Measurements from ENCODE around the gene CD244. TPM values are rescaled to one million over a fixed set of nuclear protein-coding genes. Genes with fewer than 3 reads are reported as not detected.
"Not testable (repeated sequence)": the region's sequence is repeated elsewhere in the genome, so short reads cannot be mapped to it uniquely, and the experiment has no call there.

The CD244 gene
- total RNA-seq, 1 donor from 2014 or later: not detected

DNA sequence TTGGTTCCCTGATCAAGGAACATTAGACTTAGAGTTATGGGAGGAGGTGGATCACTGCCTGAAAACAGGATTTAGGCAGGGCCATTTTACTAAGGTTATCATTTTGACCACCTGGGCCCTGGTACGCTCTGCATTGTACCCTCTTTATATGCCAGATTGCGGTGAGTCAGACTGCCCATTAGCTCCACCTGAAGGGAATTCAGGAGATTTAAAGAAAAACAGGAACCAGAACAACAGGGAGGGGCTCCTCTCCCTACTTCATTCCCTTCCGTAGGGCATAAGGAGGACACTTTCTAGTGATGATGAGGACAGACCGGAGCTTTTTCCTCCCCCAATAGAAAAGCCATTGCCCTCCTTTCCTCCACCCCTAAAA is 42.9 kb upstream of the CD244 start:
- Mint-ChIP-seq H3K27ac (ENCODE audit: unreplicated experiment) (no peak overlapping the region), H3K4me1 (ENCODE audit: unreplicated experiment) (no peaks in the 10 kb centered on the region), H3K27me3 (ENCODE audit: unreplicated experiment) (no peaks in the 10 kb centered on the region), H3K4me3 (ENCODE audit: unreplicated experiment) (no peak overlapping the region), H3K36me3 (ENCODE audit: unreplicated experiment) (no peaks in the 10 kb centered on the region), H3K9me3 (ENCODE audit: unreplicated experiment) (no peaks in the 10 kb centered on the region)
- TF ChIP-seq, protein P1, sequence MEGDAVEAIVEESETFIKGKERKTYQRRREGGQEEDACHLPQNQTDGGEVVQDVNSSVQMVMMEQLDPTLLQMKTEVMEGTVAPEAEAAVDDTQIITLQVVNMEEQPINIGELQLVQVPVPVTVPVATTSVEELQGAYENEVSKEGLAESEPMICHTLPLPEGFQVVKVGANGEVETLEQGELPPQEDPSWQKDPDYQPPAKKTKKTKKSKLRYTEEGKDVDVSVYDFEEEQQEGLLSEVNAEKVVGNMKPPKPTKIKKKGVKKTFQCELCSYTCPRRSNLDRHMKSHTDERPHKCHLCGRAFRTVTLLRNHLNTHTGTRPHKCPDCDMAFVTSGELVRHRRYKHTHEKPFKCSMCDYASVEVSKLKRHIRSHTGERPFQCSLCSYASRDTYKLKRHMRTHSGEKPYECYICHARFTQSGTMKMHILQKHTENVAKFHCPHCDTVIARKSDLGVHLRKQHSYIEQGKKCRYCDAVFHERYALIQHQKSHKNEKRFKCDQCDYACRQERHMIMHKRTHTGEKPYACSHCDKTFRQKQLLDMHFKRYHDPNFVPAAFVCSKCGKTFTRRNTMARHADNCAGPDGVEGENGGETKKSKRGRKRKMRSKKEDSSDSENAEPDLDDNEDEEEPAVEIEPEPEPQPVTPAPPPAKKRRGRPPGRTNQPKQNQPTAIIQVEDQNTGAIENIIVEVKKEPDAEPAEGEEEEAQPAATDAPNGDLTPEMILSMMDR (IDR thresholded peaks at IDR 0.05): no peak
- DNase-seq (ENCODE audit: extremely low spot score, unreplicated experiment): no peak

DNA sequence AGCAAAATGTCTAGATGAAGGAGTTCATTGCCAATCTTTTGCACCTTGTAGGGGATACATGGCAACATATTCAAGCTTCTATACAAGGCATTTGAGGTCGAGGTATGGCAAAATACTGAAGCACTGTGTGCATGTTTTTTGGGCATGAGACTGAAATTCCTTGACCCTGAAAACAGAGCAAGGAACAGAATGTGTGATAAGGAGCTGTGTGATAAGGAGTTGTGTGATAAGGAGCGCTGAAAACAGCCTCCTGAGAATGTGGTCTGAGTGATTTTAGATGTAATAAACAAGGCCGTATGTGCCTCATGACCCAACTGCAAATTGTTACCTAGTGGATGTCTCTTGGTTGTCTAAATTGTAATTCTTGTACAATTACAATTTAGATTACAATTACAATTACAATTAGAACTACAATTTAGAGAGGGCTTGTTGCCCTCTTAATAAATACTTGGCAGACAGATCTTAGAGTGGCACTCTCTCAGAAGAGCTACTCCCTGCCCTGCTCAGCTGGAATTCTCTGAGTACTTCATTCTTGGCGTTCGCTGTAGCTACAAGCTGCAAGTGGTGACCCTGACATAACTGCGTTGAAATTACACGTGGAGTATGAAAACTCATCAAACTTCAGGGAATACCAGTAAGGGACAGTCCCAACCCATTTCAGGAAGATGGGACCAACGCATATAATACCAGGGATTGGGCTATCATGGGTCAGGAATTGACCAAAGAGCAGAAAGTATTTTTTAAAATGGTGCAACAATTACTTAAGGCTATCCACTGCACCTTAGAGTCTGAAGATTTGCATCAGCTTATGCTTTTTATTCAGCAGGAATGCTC is 42.3 kb upstream of the CD244 start:
- no peak for DNase-seq (ENCODE audit: extremely low spot score, unreplicated experiment)
- no peaks in the 10 kb centered on the region for H3K4me1 Mint-ChIP-seq (ENCODE audit: unreplicated experiment)
- no peaks in the 10 kb centered on the region for H3K9me3 Mint-ChIP-seq (ENCODE audit: unreplicated experiment)
- H3K27ac Mint-ChIP-seq (ENCODE audit: unreplicated experiment): no peak overlapping the region
- no peaks in the 10 kb centered on the region for H3K27me3 Mint-ChIP-seq (ENCODE audit: unreplicated experiment)
- H3K4me3 Mint-ChIP-seq (ENCODE audit: unreplicated experiment): no peak overlapping the region
- no peaks in the 10 kb centered on the region for H3K36me3 Mint-ChIP-seq (ENCODE audit: unreplicated experiment)
- TF ChIP-seq, protein P1 (IDR thresholded peaks at IDR 0.05): no peak

DNA sequence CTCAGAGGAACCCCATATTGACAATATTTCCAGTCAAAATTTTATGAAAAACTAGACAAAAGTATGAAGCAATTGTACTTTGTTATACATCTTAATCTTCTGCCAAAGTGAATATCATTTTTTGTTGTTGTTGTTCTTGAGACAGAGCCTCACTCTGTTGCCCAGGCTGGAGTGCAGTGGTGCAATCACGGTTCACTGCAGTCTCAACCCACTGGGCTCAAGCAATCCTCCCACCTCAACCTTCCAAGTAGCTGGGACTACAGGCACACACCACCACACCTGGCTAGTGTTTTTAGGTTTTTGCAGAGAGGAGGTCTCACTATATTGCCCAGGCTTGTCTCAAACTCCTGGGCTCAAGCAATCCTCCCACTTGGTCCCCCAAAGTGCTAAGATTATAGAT is 39.6 kb upstream of the CD244 start:
- not testable (repeated sequence) for H3K4me3 Mint-ChIP-seq (ENCODE audit: unreplicated experiment); DNase-seq (ENCODE audit: extremely low spot score, unreplicated experiment); H3K27me3 Mint-ChIP-seq (ENCODE audit: unreplicated experiment); H3K9me3 Mint-ChIP-seq (ENCODE audit: unreplicated experiment); H3K27ac Mint-ChIP-seq (ENCODE audit: unreplicated experiment); H3K4me1 Mint-ChIP-seq (ENCODE audit: unreplicated experiment); H3K36me3 Mint-ChIP-seq (ENCODE audit: unreplicated experiment)

DNA sequence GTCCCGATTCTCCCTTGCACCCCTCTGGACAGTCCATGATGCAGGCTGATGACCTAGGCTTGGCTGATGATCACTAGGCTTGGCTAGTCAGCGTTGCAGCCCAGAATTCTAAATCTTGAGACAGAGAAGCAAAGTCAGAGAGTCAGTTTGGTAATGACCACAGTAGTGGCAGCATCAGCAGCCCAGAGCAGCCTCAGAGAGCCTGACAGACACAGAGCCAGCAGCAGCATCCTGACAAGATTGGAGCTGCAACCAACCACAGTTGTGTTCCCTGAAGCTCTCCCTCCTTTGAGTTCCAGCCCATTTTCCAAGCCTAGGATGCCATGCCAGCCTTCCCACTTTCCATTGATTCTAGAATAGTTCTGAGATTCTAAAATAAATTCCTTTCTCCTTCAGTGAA is 39.1 kb upstream of the CD244 start:
- H3K4me3 Mint-ChIP-seq (ENCODE audit: unreplicated experiment): no peak overlapping the region
- DNase-seq (ENCODE audit: extremely low spot score, unreplicated experiment): no peak
- TF ChIP-seq, protein P1 (IDR thresholded peaks at IDR 0.05): no peak
- no peaks in the 10 kb centered on the region for H3K4me1 Mint-ChIP-seq (ENCODE audit: unreplicated experiment)
- H3K27me3 Mint-ChIP-seq (ENCODE audit: unreplicated experiment): no peaks in the 10 kb centered on the region
- H3K9me3 Mint-ChIP-seq (ENCODE audit: unreplicated experiment): no peaks in the 10 kb centered on the region
- H3K27ac Mint-ChIP-seq (ENCODE audit: unreplicated experiment): no peak overlapping the region
- H3K36me3 Mint-ChIP-seq (ENCODE audit: unreplicated experiment): no peaks in the 10 kb centered on the region

DNA sequence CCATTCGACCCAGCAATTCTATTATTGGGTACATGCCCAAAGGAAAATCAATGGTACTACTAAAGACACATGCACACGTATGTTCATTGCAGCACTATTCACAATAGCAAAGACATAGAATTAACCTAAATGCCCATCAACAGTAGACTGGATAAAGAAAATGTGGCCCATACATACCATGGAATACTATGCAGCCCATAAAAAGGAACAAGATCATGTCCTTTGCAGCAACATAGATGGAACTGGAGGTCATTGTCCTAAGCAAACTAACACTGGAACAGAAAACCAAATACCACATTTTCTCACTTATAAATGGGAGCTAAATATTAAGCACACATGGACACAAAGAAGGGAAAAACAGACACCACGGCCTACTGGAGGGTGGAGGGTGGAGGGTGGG is 38.0 kb upstream of the CD244 start:
- not testable (repeated sequence) for DNase-seq (ENCODE audit: extremely low spot score, unreplicated experiment); H3K27me3 Mint-ChIP-seq (ENCODE audit: unreplicated experiment); H3K27ac Mint-ChIP-seq (ENCODE audit: unreplicated experiment); H3K36me3 Mint-ChIP-seq (ENCODE audit: unreplicated experiment); H3K4me1 Mint-ChIP-seq (ENCODE audit: unreplicated experiment); H3K4me3 Mint-ChIP-seq (ENCODE audit: unreplicated experiment); H3K9me3 Mint-ChIP-seq (ENCODE audit: unreplicated experiment)

DNA sequence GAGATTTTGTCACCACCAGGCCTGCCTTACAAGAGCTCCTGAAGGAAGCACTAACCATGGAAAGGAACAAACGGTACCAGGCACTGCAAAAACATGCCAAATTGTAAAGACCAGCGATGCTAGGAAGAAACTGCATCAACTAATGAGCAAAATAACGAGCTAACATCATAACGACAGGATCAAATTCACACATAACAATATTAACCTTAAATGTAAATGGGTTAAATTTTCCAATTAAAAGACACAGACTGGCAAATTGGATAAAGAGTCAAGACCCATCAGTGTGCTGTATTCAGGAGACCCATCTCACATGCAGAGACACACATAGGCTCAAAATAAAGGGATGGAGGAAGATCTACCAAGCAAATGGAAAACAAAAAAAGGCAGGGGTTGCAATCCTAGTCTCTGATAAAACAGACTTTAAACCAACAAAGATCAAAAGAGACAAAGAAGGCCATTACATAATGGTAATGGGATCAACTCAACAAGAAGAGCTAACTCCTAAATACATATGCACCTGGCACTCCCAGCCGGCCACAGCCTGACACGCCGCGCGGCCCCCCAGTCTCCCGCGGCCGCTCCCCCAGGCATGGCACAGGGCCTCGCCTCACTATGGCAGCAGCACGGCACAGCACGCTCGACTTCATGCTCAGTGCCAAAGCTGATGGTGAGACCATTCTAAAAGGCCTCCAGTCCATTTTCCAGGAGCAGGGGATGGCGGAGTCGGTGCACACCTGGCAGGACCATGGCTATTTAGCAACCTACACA is 31.9 kb upstream of the CD244 start:
- not testable (repeated sequence) for H3K9me3 Mint-ChIP-seq (ENCODE audit: unreplicated experiment); H3K4me1 Mint-ChIP-seq (ENCODE audit: unreplicated experiment); H3K27me3 Mint-ChIP-seq (ENCODE audit: unreplicated experiment); H3K36me3 Mint-ChIP-seq (ENCODE audit: unreplicated experiment); DNase-seq (ENCODE audit: extremely low spot score, unreplicated experiment); H3K4me3 Mint-ChIP-seq (ENCODE audit: unreplicated experiment); H3K27ac Mint-ChIP-seq (ENCODE audit: unreplicated experiment)

Data from osteocyte (in vitro differentiated cells).